Neural progenitor cell (in vitro differentiated cells): Measurements from ENCODE around the gene C11orf58.

ENCODE experiments used
- CTCF ChIP-seq: fragments of 200-600 bp; sonication (generic); IDR thresholded peaks from 2 replicates; pipeline ENCODE4 v1.5.1; 2017; ENCODE audit warnings: antibody characterized with exemption, mild to moderate bottlenecking
- EZH2 ChIP-seq: fragments of 200-600 bp; sonication (generic); IDR thresholded peaks from 2 replicates; pipeline ENCODE4 v1.6.1; 2017; ENCODE audit warnings: antibody characterized with exemption, mild to moderate bottlenecking, moderate library complexity
- EZH2phosphoT487 ChIP-seq: fragments of 200-600 bp; sonication (generic); IDR thresholded peaks from 2 replicates; pipeline ENCODE4 v1.6.1; 2017; ENCODE audit warnings: antibody characterized with exemption

- TF ChIP-seq CTCF (no peak), EZH2 (no peak), EZH2phosphoT487 (no peak)
Measured at GRCh38 chr11:16769386-16769785, 30.9 kb downstream of the C11orf58 start.
